HL-60 (cell line): ENCODE measurements around the gene RETREG2.

ENCODE experiments used
- GABPA ChIP-seq: IDR thresholded peaks from 2 replicates; pipeline ENCODE4 v1.6.1; 2012; ENCODE audit warnings: low read depth
- POLR2AphosphoS5 ChIP-seq: IDR thresholded peaks from 2 replicates; pipeline ENCODE4 v1.6.1; 2012; ENCODE audit warnings: low read depth
- SPI1 ChIP-seq: IDR thresholded peaks from 2 replicates; pipeline ENCODE4 v1.6.1; 2012; ENCODE audit warnings: low read depth, mild to moderate bottlenecking, borderline replicate concordance
- TF ChIP-seq, protein P1 (sequence below): IDR thresholded peaks from one replicate; pipeline ENCODE4 v1.5.1; 2011; ENCODE audit warnings: low read length, control low read depth, inconsistent platforms; ENCODE audit not compliant: insufficient read depth
- TF ChIP-seq, protein P2 (sequence below): IDR thresholded peaks from 2 replicates; pipeline ENCODE4 v1.6.1; 2012; ENCODE audit warnings: low read depth; ENCODE audit not compliant: insufficient replicate concordance

DNA sequence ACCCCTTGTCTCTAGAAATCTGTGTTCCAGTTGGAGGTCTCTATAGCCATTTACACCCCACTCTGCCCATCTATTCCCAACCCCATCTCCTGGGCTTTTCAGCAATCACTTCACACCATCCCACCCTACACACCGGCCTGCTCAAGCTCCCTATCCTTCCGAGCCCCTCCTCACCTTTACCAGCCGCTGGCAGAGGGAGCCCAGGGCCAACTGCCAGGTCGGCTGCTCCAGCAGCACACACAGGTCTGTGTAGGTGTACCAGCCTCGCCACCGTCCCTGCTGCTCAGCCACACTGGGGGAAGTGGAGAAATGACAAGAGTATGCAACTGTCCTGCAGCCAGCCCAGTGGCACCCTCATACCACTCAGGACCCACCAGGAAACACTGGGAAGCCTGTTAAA, 4.9 kb upstream of the RETREG2 start:
- TF ChIP-seq, protein P1, sequence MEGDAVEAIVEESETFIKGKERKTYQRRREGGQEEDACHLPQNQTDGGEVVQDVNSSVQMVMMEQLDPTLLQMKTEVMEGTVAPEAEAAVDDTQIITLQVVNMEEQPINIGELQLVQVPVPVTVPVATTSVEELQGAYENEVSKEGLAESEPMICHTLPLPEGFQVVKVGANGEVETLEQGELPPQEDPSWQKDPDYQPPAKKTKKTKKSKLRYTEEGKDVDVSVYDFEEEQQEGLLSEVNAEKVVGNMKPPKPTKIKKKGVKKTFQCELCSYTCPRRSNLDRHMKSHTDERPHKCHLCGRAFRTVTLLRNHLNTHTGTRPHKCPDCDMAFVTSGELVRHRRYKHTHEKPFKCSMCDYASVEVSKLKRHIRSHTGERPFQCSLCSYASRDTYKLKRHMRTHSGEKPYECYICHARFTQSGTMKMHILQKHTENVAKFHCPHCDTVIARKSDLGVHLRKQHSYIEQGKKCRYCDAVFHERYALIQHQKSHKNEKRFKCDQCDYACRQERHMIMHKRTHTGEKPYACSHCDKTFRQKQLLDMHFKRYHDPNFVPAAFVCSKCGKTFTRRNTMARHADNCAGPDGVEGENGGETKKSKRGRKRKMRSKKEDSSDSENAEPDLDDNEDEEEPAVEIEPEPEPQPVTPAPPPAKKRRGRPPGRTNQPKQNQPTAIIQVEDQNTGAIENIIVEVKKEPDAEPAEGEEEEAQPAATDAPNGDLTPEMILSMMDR: no peak
- TF ChIP-seq POLR2AphosphoS5 (no peak), GABPA (no peak), SPI1 (no peak)
- TF ChIP-seq, protein P2, sequence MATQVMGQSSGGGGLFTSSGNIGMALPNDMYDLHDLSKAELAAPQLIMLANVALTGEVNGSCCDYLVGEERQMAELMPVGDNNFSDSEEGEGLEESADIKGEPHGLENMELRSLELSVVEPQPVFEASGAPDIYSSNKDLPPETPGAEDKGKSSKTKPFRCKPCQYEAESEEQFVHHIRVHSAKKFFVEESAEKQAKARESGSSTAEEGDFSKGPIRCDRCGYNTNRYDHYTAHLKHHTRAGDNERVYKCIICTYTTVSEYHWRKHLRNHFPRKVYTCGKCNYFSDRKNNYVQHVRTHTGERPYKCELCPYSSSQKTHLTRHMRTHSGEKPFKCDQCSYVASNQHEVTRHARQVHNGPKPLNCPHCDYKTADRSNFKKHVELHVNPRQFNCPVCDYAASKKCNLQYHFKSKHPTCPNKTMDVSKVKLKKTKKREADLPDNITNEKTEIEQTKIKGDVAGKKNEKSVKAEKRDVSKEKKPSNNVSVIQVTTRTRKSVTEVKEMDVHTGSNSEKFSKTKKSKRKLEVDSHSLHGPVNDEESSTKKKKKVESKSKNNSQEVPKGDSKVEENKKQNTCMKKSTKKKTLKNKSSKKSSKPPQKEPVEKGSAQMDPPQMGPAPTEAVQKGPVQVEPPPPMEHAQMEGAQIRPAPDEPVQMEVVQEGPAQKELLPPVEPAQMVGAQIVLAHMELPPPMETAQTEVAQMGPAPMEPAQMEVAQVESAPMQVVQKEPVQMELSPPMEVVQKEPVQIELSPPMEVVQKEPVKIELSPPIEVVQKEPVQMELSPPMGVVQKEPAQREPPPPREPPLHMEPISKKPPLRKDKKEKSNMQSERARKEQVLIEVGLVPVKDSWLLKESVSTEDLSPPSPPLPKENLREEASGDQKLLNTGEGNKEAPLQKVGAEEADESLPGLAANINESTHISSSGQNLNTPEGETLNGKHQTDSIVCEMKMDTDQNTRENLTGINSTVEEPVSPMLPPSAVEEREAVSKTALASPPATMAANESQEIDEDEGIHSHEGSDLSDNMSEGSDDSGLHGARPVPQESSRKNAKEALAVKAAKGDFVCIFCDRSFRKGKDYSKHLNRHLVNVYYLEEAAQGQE: no peak
